Fibroblast of villous mesenchyme (primary cell): ENCODE data around the gene GNG14. TPM values are rescaled to one million over a fixed set of nuclear protein-coding genes. Genes with fewer than 3 reads are reported as not detected.
"Not testable (repeated sequence)": the region's sequence is repeated elsewhere in the genome, so short reads cannot be mapped to it uniquely, and the experiment has no call there.

Experiments
- DNase-seq: peaks from one replicate; pipeline ENCODE4 v3.0.0-alpha.2; 2010; ENCODE audit warnings: low read depth
- H3K4me3 ChIP-seq: 2 replicates; pipeline ENCODE4 v1.5.1; 2011; ENCODE audit warnings: low read depth, mild to moderate bottlenecking, low read length
- CTCF ChIP-seq: IDR thresholded peaks from 2 replicates; pipeline ENCODE4 v1.5.1; 2012; ENCODE audit warnings: low read depth, mild to moderate bottlenecking, low read length; ENCODE audit not compliant: insufficient read depth
- total RNA-seq: library from RNA; depleted of rRNA; stranded (reverse); fragments of >200 nt; gene quantifications from 2 replicates; pipeline ENCODE4 v1.2.3, GENCODE V29; 2012

Gene GNG14
- not detected in 2 replicates for total RNA-seq

- DNase-seq, result no peak
- no peak within 1 kb of the TSS for H3K4me3 ChIP-seq
- no peak for TF ChIP-seq CTCF
These were observed at the start of gene GNG14 for GRCh38 chr19:12687496-12688196. Gene GNG14, plus strand, starts transcription at chr19:12687998. Its CDS starts 51 bp downstream, at chr19:12688049.

GRCh38 chr19:12638611-12639182, 49.1 kb upstream of the GNG14 start:
- no peak overlapping the region for H3K4me3 ChIP-seq
- DNase-seq, result no peak
- no peak for TF ChIP-seq CTCF

GRCh38 chr19:12639901-12640613, 47.7 kb upstream of the GNG14 start:
- H3K4me3 ChIP-seq, result peak overlapping the region; percentile 21
- DNase-seq, result peak; percentile 74
- TF ChIP-seq CTCF, result peak; percentile 77

GRCh38 chr19:12641456-12641855, 46.3 kb upstream of the GNG14 start:
- H3K4me3 ChIP-seq, result no peak overlapping the region
- no peak for DNase-seq
- TF ChIP-seq CTCF, result no peak

GRCh38 chr19:12642506-12642905, 45.3 kb upstream of the GNG14 start:
- DNase-seq, result no peak

GRCh38 chr19:12643716-12644115, 44.1 kb upstream of the GNG14 start:
- H3K4me3 ChIP-seq, DNase-seq: not testable (repeated sequence)

More at GRCh38 chr19:12642506-12642905, 45.3 kb upstream of the GNG14 start:
- no peak overlapping the region for H3K4me3 ChIP-seq
- TF ChIP-seq CTCF, result no peak

GRCh38 chr19:12646551-12646950, 41.2 kb upstream of the GNG14 start:
- TF ChIP-seq CTCF, result no peak
- no peak overlapping the region for H3K4me3 ChIP-seq
- DNase-seq, result no peak
